ENCODE data around the gene ENPP3.

DNA sequence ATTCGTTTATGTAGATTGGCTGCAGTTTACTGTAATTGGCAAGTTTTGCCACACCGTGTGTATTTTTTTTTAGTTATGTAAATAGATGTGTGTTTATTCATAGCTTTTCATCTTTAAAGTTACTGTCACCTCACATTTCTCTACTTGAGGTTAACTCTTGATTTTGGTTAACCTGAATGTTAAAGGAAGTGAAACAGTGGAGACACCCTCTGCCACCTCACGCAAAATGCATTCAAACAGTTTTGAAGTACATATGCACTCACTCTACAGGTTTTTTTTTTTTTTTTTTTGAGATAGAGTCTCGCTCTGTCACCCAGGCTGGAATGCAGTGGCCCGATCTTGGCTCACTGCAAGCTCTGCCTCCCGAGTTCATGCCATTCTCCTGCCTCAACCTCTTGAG lies 46.4 kb downstream of the ENPP3 start:
- no peak for TF ChIP-seq POLR2AphosphoS5 (IDR thresholded peaks at IDR 0.05; ENCODE audit: low read depth, low read length)
- TF ChIP-seq POLR2A (IDR thresholded peaks at IDR 0.05; ENCODE audit: low read depth, low read length) = no peak
